Measurements from ENCODE around the gene APOBEC3A. TPM values are rescaled to one million over a fixed set of nuclear protein-coding genes. Genes with fewer than 3 reads are reported as not detected.

APOBEC3A gene
- total RNA-seq, 4 donors from 2014 or later: 0.75 to 0.76 TPM; not detected in 2

GRCh38 chr22:38947321-38948140, 9.9 kb upstream of the APOBEC3A start:
- no peaks in the 10 kb centered on the region for H3K9me3 ChIP-seq
- H3K4me3 ChIP-seq: no peak overlapping the region
- no peak for TF ChIP-seq CTCF (IDR thresholded peaks at IDR 0.05 in 4 of 5, conservative IDR thresholded peaks at IDR 0.05 in 1 of 5)
- TF ChIP-seq POLR2A (IDR thresholded peaks at IDR 0.05): no peak
- intact Hi-C loops (cut with DNase I; ENCODE audit: low total_unique reads) (no loop called here), in situ Hi-C loops (cut with MboI; ENCODE audit: low sequenced_read_pairs in 4 of 4) (no loop called here)
- H3K36me3 ChIP-seq: no peaks in the 10 kb centered on the region
- no peaks in the 10 kb centered on the region for H3K4me1 ChIP-seq
- peaks cover 28 to 42% (median 35%) of the 10 kb centered on the region in 3 donors for H3K27me3 ChIP-seq
- ATAC-seq (no peak), DNase-seq (no peak)
- no peak overlapping the region for H3K27ac ChIP-seq

- H3K27ac ChIP-seq: no peak overlapping the region
- no peak for TF ChIP-seq POLR2A (IDR thresholded peaks at IDR 0.05)
- TF ChIP-seq CTCF (IDR thresholded peaks at IDR 0.05 in 4 of 5, conservative IDR thresholded peaks at IDR 0.05 in 1 of 5): no peak
- in situ Hi-C loops (cut with MboI; ENCODE audit: low sequenced_read_pairs in 4 of 4): no loop called here
- no peaks in the 10 kb centered on the region for H3K4me1 ChIP-seq
- no peak overlapping the region for H3K4me3 ChIP-seq
- H3K9me3 ChIP-seq: no peaks in the 10 kb centered on the region
- H3K36me3 ChIP-seq: no peaks in the 10 kb centered on the region
- H3K27me3 ChIP-seq: peaks cover 20 to 34% (median 29%) of the 10 kb centered on the region in 3 donors
- no peak for DNase-seq
- ATAC-seq: no peak
- intact Hi-C loops (cut with DNase I; ENCODE audit: low total_unique reads): no loop called here
Measured at GRCh38 chr22:38948181-38948940, 9.0 kb upstream of the APOBEC3A start.

GRCh38 chr22:38949889-38950405, 7.5 kb upstream of the APOBEC3A start:
- Histone ChIP-seq H3K27me3 (peaks cover 7 to 21% (median 20%) of the 10 kb centered on the region in 3 donors), H3K27ac (no peak overlapping the region), H3K9me3 (no peaks in the 10 kb centered on the region), H3K4me1 (no peaks in the 10 kb centered on the region), H3K4me3 (no peak overlapping the region), H3K36me3 (no peaks in the 10 kb centered on the region)
- in situ Hi-C loops (cut with MboI; ENCODE audit: low sequenced_read_pairs in 4 of 4): no loop called here
- intact Hi-C loops (cut with DNase I; ENCODE audit: low total_unique reads): no loop called here
- TF ChIP-seq CTCF (IDR thresholded peaks at IDR 0.05 in 4 of 5, conservative IDR thresholded peaks at IDR 0.05 in 1 of 5) (no peak), POLR2A (IDR thresholded peaks at IDR 0.05) (no peak)
- ATAC-seq (no peak), DNase-seq (no peak)

GRCh38 chr22:38950527-38951295, 6.7 kb upstream of the APOBEC3A start:
- Histone ChIP-seq H3K27me3 (peaks cover 0 to 17% (median 15%) of the 10 kb centered on the region in 3 donors), H3K9me3 (no peaks in the 10 kb centered on the region), H3K4me1 (no peaks in the 10 kb centered on the region), H3K36me3 (no peaks in the 10 kb centered on the region), H3K4me3 (no peak overlapping the region), H3K27ac (no peak overlapping the region)
- intact Hi-C loops (cut with DNase I; ENCODE audit: low total_unique reads): no loop called here
- in situ Hi-C loops (cut with MboI; ENCODE audit: low sequenced_read_pairs in 4 of 4): no loop called here
- TF ChIP-seq CTCF (IDR thresholded peaks at IDR 0.05 in 4 of 5, conservative IDR thresholded peaks at IDR 0.05 in 1 of 5) (no peak), POLR2A (IDR thresholded peaks at IDR 0.05) (no peak)
- ATAC-seq (no peak), DNase-seq (no peak)
